Measurements from ENCODE around the gene DGKD.
"Not testable (repeated sequence)": the region's sequence is repeated elsewhere in the genome, so short reads cannot be mapped to it uniquely, and the experiment has no call there.

Gene DGKD

GRCh38 chr2:233387667-233388528 is 33.6 kb downstream of the DGKD start:
- H3K4me3 ChIP-seq (ENCODE audit: control insufficient read depth, low read depth, low read length) = no peak overlapping the region
- peak; percentile 96 for DNase-seq (ENCODE audit: low read depth)
- TF ChIP-seq CTCF (conservative IDR thresholded peaks at IDR 0.05; ENCODE audit: control insufficient read depth, insufficient read depth, low read depth, low read length) = no peak

GRCh38 chr2:233389601-233390125 is 35.4 kb downstream of the DGKD start:
- no peak for TF ChIP-seq CTCF (conservative IDR thresholded peaks at IDR 0.05; ENCODE audit: control insufficient read depth, insufficient read depth, low read depth, low read length)
- DNase-seq (ENCODE audit: low read depth) = no peak

GRCh38 chr2:233395687-233396086 is 41.4 kb downstream of the DGKD start:
- no peak overlapping the region for H3K4me3 ChIP-seq (ENCODE audit: control insufficient read depth, low read depth, low read length)
- no peak for DNase-seq (ENCODE audit: low read depth)
- no peak for TF ChIP-seq CTCF (conservative IDR thresholded peaks at IDR 0.05; ENCODE audit: control insufficient read depth, insufficient read depth, low read depth, low read length)

More at GRCh38 chr2:233389601-233390125, 35.4 kb downstream of the DGKD start:
- H3K4me3 ChIP-seq (ENCODE audit: control insufficient read depth, low read depth, low read length) = no peak overlapping the region

- not testable (repeated sequence) for H3K4me3 ChIP-seq (ENCODE audit: control insufficient read depth, low read depth, low read length); DNase-seq (ENCODE audit: low read depth)
Observed at GRCh38 chr2:233396726-233397665, 42.7 kb downstream of the DGKD start.

- no peak for TF ChIP-seq CTCF (conservative IDR thresholded peaks at IDR 0.05; ENCODE audit: control insufficient read depth, insufficient read depth, low read depth, low read length)
- DNase-seq (ENCODE audit: low read depth) = no peak
- H3K4me3 ChIP-seq (ENCODE audit: control insufficient read depth, low read depth, low read length) = no peak overlapping the region
Observed at GRCh38 chr2:233399306-233400225, 45.3 kb downstream of the DGKD start.

GRCh38 chr2:233400341-233400740 is 46.0 kb downstream of the DGKD start:
- no peak overlapping the region for H3K4me3 ChIP-seq (ENCODE audit: control insufficient read depth, low read depth, low read length)
- no peak for DNase-seq (ENCODE audit: low read depth)
- TF ChIP-seq CTCF (conservative IDR thresholded peaks at IDR 0.05; ENCODE audit: control insufficient read depth, insufficient read depth, low read depth, low read length) = no peak
